ENCODE measurements around the gene C21orf58. TPM values are rescaled to one million over a fixed set of nuclear protein-coding genes. Genes with fewer than 3 reads are reported as not detected.

C21orf58 gene
- polyA plus RNA-seq, 3 donors: 0.15 to 0.73 (median 0.21) TPM

GRCh38 chr21:46326110-46326703 is 2.5 kb upstream of the C21orf58 start:
- H3K4me2 ChIP-seq (replicated peaks; ENCODE audit: extremely low read depth, low read length, poor library complexity, severe bottlenecking): no peak overlapping the region
- no peak overlapping the region for H3K4me3 Mint-ChIP-seq
- no peak overlapping the region for H3K27ac Mint-ChIP-seq
- peaks cover 19 to 43% of the 10 kb centered on the region in 2 donors for H3K36me3 Mint-ChIP-seq
- DNase-seq: no peak
- H3K9me3 ChIP-seq (replicated peaks in 1 of 2; ENCODE audit: control insufficient read depth in 1 of 2, insufficient read depth in 1 of 2, low read length in 2 of 2): no peaks in the 10 kb centered on the region
- H3K9ac ChIP-seq (ENCODE audit: insufficient read depth, low read length, poor library complexity, severe bottlenecking): no peak overlapping the region
- H2AFZ ChIP-seq (ENCODE audit: insufficient read depth, low read depth, low read length, poor library complexity, severe bottlenecking): no peak overlapping the region
- H3K9me3 Mint-ChIP-seq: peaks cover 0 to 4% (median 0%) of the 10 kb centered on the region in 7 donors
- no peak for TF ChIP-seq CTCF (IDR thresholded peaks at IDR 0.05)
- no peak overlapping the region for H3K4me3 ChIP-seq (replicated peaks in 1 of 3; ENCODE audit: low read depth in 2 of 3, low read length in 3 of 3)
- peaks cover 28% of the 10 kb centered on the region for H3K4me1 Mint-ChIP-seq
- 95% methylated on average over 10 of the region's 15 CpGs for WGBS (ENCODE audit: insufficient coverage)
- H3K79me2 ChIP-seq (ENCODE audit: insufficient read depth, low read length): peaks cover 73% of the 10 kb centered on the region
- no peak overlapping the region for H3K27ac ChIP-seq (ENCODE audit: low read depth in 1 of 2, low read length in 2 of 2)
- peaks cover 27 to 34% of the 10 kb centered on the region in 2 donors for H3K4me1 ChIP-seq (ENCODE audit: control insufficient read depth in 1 of 2, insufficient read depth in 2 of 2, low read length in 2 of 2)
- H3K36me3 ChIP-seq (replicated peaks in 1 of 2; ENCODE audit: control insufficient read depth in 1 of 2, insufficient read depth in 2 of 2, low read length in 2 of 2): peaks cover 13 to 40% of the 10 kb centered on the region in 2 donors
- peaks cover 3% of the 10 kb centered on the region for H4K20me1 ChIP-seq (ENCODE audit: insufficient read depth, low read length)
- intact Hi-C loops (cut with micrococcal nuclease): loop anchor here in 1 of 2 donors (10.0 kb wide), 1 partner anchor 141 kb away; the partner anchor contains the start of gene SPATC1L
- no peaks in the 10 kb centered on the region for H3K27me3 ChIP-seq (ENCODE audit: control insufficient read depth in 2 of 2, insufficient read depth in 2 of 2, low read length in 2 of 2)
- peaks cover 0 to 2% (median 0%) of the 10 kb centered on the region in 3 donors for H3K27me3 Mint-ChIP-seq (ENCODE audit: low read depth in 3 of 3)

- TF ChIP-seq CTCF (IDR thresholded peaks at IDR 0.05): peak; percentile 15
- H3K27me3 Mint-ChIP-seq (ENCODE audit: low read depth in 3 of 3): peaks cover 0 to 2% (median 0%) of the 10 kb centered on the region in 3 donors
- intact Hi-C loops (cut with micrococcal nuclease): loop anchor here (2.0 to 10.0 kb wide), 2 partner anchors 98 to 140 kb away; partner anchors contain the start of gene SPATC1L (in 1 of the 2)
- H3K27ac ChIP-seq (ENCODE audit: low read depth in 1 of 2, low read length in 2 of 2): peak overlapping the region in 1 of 2 donors; percentile 71
- H3K36me3 Mint-ChIP-seq: peaks cover 14 to 36% of the 10 kb centered on the region in 2 donors
- peaks cover 81% of the 10 kb centered on the region for H3K79me2 ChIP-seq (ENCODE audit: insufficient read depth, low read length)
- H3K9ac ChIP-seq (ENCODE audit: insufficient read depth, low read length, poor library complexity, severe bottlenecking): peak overlapping the region; percentile 97
- H3K9me3 ChIP-seq (replicated peaks in 1 of 2; ENCODE audit: control insufficient read depth in 1 of 2, insufficient read depth in 1 of 2, low read length in 2 of 2): no peaks in the 10 kb centered on the region
- H3K36me3 ChIP-seq (replicated peaks in 1 of 2; ENCODE audit: control insufficient read depth in 1 of 2, insufficient read depth in 2 of 2, low read length in 2 of 2): peaks cover 10 to 31% of the 10 kb centered on the region in 2 donors
- peaks cover 0 to 4% (median 0%) of the 10 kb centered on the region in 7 donors for H3K9me3 Mint-ChIP-seq
- 10% methylated on average over 42 of the region's 43 CpGs for WGBS (ENCODE audit: insufficient coverage)
- peak in 2 of 3 donors; percentile 1 to 16 for DNase-seq
- H3K4me3 ChIP-seq (replicated peaks in 1 of 3; ENCODE audit: low read depth in 2 of 3, low read length in 3 of 3): peak overlapping the region; percentile 80 to 100 (median 96)
- peak overlapping the region; percentile 90 for H3K4me2 ChIP-seq (replicated peaks; ENCODE audit: extremely low read depth, low read length, poor library complexity, severe bottlenecking)
- peak overlapping the region; percentile 83 for H2AFZ ChIP-seq (ENCODE audit: insufficient read depth, low read depth, low read length, poor library complexity, severe bottlenecking)
- H3K27ac Mint-ChIP-seq: peak overlapping the region in 4 of 7 donors; percentile 16 to 73 (median 66)
- H3K27me3 ChIP-seq (ENCODE audit: control insufficient read depth in 2 of 2, insufficient read depth in 2 of 2, low read length in 2 of 2): no peaks in the 10 kb centered on the region
- peaks cover 3% of the 10 kb centered on the region for H4K20me1 ChIP-seq (ENCODE audit: insufficient read depth, low read length)
- H3K4me3 Mint-ChIP-seq: peak overlapping the region; percentile 79 to 89
- peaks cover 36% of the 10 kb centered on the region for H3K4me1 Mint-ChIP-seq
- H3K4me1 ChIP-seq (ENCODE audit: control insufficient read depth in 1 of 2, insufficient read depth in 2 of 2, low read length in 2 of 2): peaks cover 36 to 43% of the 10 kb centered on the region in 2 donors
Measured at GRCh38 chr21:46325073-46325912, 1.6 kb upstream of the C21orf58 start.
